ENCODE data around the gene ABCG4.

DNA sequence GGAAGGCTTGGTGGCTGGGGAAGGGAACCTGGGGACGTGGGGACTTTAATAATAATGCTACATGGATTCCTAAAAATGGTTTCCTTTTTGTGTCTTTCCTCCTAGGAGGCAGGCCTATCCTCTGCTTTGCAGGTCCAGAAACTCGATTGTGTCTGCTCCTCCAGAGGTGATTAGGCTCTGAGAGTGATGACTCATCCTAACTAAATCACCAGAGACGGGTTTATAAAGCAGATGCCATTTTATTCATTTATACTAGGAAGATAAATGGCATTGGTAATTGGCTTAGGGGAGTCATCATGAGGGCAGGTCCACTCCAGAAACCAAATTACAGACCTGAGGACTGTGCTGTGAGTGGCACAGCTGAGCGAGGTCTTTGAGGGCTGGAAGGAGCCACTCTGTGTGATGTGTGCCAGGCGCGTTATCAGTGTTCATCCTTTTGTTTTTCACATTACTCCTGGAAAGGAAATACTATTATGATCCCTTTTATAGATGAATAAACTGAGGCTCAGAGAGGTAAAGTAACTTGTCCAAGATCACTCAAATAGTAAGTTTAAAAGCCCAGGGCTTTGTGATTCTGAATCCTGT is 26.7 kb downstream of the ABCG4 start:
- TF ChIP-seq CTCF (IDR thresholded peaks at IDR 0.05) (no peak), POLR2A (IDR thresholded peaks at IDR 0.05) (no peak)
